ENCODE measurements around the gene JAM3.
"Not testable (repeated sequence)": the region's sequence is repeated elsewhere in the genome, so short reads cannot be mapped to it uniquely, and the experiment has no call there.

Gene JAM3

DNA sequence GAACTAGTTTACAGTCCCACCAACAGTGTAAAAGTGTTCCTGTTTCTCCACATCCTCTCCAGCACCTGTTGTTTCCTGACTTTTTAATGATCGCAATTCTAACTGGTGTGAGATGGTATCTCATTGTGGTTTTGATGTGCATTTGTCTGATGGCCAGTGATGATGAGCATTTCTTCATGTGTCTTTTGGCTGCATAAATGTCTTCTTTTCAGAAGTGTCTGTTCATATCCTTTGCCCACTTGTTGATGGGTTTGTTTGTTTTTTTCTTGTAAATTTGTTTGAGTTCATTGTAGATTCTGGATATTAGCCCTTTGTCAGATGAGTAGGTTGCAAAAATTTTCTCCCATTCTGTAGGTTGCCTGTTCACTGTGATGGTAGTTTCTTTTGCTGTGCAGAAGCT lies 44.9 kb downstream of the JAM3 start:
- DNase-seq, result not testable (repeated sequence)

DNA sequence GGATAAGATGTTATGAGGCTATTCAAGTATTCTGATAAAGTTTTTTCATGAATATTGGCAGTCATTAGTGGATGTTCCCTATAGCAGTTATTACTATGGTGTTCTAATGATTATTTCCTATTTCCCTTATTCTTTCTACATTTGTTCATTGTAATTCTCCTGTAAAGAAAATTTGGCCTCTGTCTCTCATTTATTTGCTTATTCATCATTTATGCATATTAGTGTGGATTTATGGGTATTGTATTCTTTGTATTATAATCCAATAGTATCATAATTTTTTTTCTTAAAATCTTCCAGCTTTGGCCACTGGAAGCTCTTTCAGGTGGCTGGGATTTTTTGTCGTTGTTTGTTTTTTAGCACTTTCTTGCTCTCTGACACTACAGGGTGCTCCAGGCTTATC lies 47.3 kb downstream of the JAM3 start:
- DNase-seq, result no peak

DNA sequence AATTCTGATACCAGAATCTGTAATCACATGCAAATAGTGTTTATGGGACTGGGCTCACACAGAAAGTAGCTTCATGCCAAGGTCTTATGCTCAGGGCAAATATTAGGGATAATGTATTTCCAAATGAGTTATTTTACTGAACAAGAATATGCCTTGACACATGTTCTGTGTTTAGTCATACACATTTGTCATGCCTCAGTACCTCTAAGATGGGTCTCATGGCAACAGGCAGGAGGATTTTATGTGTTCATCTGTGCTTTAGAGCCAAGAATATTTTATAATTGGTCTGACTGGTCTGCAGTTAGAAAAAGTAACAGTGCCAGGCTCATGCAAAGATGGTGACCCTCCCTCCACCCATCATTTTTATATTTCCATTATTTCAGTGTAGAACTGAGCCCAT lies 49.1 kb downstream of the JAM3 start:
- DNase-seq, result no peak

GRCh38 chr11:134119094-134119493 lies 50.2 kb downstream of the JAM3 start:
- DNase-seq, result no peak

DNA sequence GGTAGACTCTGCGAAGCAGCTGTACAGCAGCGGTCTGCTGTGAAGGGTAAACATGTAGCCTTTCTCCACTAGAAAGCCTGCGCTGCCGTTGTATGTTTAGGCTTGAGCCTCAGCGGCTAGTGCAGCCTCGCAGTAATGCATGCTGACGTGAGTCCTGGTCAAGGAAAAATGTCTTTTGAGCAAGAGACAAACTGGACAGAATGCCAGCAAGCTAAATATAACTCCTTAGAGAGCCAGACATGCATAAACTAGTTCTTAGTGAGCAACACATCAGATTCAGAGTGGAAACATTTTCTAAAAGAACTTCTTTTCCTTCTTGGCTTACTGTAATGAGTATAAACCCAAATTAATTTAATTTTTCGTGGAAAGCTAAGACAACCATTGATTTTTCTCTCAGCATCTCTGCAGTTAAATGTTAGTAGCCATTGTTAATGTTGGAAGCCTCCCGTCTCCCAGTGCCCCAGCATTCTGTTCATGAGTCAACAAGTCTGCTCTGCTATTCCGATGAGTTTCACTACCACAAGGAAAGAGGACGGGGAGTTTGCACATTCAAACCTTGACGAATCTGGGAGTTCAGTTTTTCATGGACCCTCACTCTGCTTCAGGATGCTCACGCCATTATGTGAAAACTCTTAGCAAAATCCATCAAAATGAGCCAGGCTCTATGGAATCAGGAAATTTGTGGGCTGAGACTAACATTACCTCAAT lies 51.4 kb downstream of the JAM3 start:
- DNase-seq, result no peak

DNA sequence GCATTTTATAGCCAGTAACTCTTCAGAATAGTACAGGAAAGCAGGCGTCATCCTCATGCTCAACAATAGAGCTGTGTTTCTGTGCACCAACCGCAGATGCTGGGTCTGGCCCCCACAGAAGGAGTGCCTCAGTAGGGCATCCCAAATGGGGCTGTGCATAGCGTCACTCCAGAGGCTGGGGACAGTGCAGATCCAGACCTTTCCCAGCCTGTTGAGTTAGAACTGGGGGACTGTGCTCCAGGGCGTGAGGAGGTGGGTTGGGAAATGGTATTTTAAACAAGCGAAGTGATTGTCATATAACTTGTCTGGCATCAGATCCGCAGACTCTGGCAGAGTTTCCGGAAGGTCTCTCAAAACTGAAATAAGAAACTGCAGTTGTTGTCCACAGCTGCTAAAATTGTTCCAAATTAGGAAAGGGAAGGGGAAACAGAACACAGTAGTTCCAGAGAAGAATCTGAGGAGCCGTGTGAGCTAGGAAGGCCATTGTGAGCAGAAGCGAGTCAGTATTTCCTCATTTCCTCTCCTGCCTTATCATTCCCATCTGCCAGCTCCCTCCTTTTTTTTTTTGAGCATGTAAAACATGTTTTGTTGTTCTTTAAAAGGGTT lies 52.2 kb downstream of the JAM3 start:
- no peak for DNase-seq

DNA sequence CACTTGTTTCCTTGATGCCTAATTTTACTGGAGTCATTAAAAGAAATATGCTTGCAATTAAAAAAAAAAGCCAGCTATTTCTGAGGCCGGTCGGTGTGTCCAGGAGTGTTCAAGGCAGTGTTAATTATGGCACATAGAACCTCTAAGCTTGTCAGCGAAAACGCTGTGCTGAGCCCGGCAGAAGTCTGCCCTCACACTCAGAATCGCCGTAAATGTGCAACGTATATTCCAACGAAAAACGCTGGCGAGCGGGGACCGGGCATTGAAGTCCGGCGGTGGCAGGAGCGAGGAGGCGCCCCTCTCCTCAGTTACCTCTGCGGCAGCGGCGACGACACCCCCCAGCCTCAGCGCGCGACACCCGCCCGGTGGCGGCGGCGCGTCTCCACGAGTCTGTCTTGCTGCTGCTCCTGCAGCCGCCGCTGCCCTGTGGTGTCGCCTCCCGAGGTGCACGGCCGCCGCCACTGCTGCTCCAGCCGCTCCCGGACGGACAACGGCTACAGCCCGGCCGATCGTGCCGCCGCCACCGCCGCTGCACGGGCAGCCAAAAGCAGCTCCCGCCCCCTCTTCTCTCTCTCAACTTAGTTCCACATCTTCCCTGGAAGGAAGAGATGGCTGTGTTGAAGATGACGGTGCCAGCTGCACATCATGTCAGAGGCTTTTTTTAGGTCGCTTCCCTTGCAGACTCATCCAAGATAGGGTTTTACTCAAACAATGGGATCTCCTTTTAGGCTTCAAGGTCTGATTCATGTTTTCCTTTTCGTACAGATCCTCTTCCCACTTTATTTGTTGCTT lies 56.0 kb downstream of the JAM3 start:
- no peak for DNase-seq

GRCh38 chr11:134125507-134125906 lies 56.6 kb downstream of the JAM3 start:
- no peak for DNase-seq

DNA sequence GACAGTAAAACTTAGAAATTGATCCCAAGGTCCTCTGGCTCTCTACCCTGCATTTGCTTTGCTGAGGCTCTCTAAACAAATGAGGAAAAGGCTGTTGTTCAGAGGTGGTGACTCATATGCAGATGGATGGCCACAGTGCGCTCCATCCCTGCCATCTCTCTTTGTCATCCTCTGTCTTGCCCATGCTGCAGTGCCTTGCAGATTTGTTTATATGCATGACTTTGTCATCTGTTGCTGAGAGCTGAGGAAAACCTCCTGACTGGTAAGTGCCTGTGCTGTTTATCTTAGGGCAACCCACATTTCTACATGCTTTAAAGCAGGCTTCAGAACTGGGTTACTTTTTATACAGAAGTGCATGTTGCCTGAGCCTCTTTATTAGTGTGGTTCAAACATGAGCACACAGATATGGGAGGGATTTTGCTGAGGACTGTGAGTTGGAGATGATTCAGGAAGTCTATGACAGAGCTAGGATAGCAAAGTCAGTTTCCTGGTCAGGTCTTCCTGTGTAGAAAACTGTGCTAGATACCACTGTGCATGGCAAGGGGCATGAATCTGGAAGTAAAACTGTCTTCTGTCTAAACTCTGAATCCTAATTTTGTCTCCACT lies 57.4 kb downstream of the JAM3 start:
- DNase-seq, result no peak

DNA sequence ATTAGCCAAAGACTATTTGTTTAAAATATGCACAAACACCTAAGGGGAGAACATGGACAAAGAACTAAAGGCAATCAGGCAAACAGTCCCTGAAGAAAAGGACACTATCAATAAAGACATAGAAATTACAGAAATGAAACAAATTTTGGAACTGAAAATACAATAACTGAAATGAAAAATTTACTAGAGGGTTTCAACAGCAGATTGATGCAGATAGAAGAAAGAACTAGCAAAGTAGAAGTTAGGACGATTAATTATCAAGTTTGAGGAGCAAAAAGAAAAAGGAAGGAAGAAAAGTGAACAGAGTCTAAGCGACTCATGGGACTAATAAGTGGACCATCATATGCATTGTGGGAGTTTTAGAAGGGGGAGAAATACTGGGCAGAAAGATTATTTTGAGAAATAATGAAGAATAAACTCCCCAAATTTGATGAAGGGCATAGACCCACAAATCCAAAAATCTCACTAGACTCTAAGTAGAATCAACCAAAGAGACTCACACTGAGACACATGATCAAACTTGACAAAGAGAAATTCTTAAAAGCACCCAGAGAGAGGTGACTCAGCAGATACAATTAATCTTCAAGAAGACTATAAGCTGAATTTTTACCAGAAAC lies 62.9 kb downstream of the JAM3 start:
- no peak for DNase-seq

DNA sequence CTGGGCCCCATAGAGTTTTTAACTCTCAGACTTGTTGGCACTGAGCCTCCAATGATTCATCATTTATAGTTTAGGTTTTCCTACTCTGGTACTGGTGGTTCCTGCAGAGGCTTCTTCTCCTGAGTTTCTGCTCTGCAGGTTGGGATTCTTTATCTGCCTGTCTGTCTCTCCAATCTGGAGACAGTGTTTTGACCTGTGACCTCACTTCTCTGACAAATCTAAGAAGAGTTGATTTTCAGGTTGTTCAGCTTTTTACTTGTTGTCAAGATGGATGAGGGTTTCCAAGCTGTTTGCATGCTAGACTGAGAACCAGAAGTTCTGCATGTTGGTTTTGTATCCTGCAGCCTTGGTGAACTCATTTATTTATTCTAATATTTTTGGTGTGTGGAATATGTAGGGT lies 63.9 kb downstream of the JAM3 start:
- DNase-seq, result no peak

GRCh38 chr11:134134167-134134566 lies 65.3 kb downstream of the JAM3 start:
- no peak for DNase-seq

DNA sequence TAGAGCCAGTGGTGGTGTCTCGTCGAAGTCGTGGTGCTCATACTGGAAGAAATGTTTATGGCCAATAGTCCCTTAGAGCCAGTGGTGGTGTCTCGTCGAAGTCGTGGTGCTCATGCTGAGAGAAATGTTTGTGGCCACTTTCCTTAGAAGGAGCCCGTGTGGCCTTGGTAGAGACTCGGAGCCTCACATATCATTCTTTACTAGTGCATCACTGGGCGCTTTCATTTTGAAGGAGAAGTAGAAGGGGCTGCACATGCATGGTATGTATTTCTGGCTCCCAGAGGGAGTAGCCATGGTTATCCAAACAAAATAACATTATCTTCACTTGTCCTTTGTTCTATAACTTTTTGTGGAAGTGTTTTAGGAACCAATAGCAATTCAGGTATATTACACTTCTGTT lies 69.5 kb downstream of the JAM3 start:
- no peak for DNase-seq

DNA sequence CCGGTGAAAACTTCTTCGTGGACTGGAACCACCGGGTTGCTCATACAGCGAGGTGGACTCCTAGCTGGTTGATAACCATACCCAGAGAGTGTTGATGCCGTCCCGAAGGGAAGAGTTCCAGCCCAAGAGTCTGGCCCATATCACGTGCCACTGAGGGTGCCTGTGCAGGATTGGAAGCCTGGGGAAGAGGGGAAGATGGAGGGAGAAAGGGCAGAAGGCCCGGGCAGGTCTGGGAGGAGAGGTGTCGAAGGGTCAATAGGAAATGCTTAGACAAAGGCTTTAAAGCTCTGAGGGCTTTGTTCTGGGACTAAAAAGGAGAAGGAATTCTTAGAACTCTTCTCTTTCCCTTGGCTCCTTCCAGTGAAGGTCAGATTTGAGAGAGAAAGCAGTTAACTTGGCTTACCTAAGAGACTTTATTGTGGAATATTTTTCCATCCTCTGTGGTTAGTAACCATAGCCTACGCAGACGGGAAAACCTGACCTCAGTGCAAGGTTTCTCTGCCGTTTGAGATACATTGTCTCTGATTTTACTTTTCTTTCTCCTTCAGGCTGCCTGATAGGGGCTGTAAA lies 70.5 kb downstream of the JAM3 start:
- no peak for DNase-seq

DNA sequence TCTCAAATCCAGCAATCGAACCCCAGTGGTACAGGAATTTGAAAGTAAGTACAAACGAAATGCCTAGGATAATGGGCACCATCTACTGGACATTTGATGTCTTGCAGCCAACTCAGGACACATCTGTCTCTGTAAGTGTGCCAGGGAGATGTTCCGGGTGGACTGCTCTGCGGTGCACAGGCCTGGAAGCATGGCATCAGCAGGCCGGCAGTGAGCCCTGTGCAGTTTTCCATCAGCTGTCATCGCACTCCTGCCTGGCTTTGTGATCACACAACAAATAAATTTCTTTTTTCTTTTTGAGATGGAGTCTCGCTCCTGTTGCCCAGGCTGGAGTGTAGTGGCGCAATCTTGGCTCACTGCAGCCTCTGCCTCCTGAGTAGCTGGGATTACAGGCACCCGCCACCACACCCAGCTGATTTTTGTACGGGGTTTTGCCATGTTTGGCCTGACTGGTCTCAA lies 71.0 kb downstream of the JAM3 start:
- DNase-seq, result peak; percentile 14 to 37

GRCh38 chr11:134140961-134141490 lies 72.2 kb downstream of the JAM3 start:
- no peak for DNase-seq

GRCh38 chr11:134142536-134142935 lies 73.7 kb downstream of the JAM3 start:
- DNase-seq, result no peak

GRCh38 chr11:134143801-134144200 lies 74.9 kb downstream of the JAM3 start:
- no peak for DNase-seq

- DNase-seq, result no peak
Measured at GRCh38 chr11:134144744-134145143, 75.9 kb downstream of the JAM3 start.

GRCh38 chr11:134145715-134146114 lies 76.8 kb downstream of the JAM3 start:
- no peak for DNase-seq

GRCh38 chr11:134146598-134146997 lies 77.7 kb downstream of the JAM3 start:
- no peak for DNase-seq

- DNase-seq, result no peak
Measured at GRCh38 chr11:134149371-134149770, 80.5 kb downstream of the JAM3 start.
